ENCODE measurements around the gene LRRC49. TPM values are rescaled to one million over a fixed set of nuclear protein-coding genes. Genes with fewer than 3 reads are reported as not detected.

LRRC49 gene
- total RNA-seq, 2 experiments from 2014 or later = not detected

GRCh38 chr15:71066983-71067382 lies 174.4 kb downstream of the LRRC49 start:
- no peak for DNase-seq
- CTCF ChIA-PET = no interaction called here
- H3K4me3 Mint-ChIP-seq = no peak overlapping the region
- no peaks in the 10 kb centered on the region for H3K36me3 Mint-ChIP-seq (ENCODE audit: low read depth)
- no peaks in the 10 kb centered on the region for H3K9me3 Mint-ChIP-seq
- H3K27ac Mint-ChIP-seq = no peak overlapping the region
- POLR2A ChIA-PET = no interaction called here
- no peaks in the 10 kb centered on the region for H3K27me3 Mint-ChIP-seq
- no peaks in the 10 kb centered on the region for H3K4me1 Mint-ChIP-seq

DNA sequence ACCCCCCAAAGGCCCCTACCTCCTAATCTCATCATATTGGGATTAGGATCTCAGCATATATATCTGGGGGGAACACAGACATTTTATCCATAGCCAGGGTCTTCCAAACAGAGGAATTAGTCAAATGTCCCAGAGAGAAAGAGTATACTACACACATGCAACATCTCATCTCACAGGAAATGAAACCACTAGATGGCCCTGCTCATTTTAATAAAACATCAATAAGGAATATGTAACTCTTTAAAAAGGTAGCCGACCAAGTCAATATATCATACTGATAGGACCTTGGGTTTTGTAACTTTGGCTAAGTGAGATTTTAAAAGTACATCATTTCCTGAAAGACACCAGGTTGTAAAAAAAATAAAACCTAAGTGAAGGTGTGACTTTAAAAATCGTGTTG lies 177.1 kb downstream of the LRRC49 start:
- Mint-ChIP-seq H3K27me3 (no peaks in the 10 kb centered on the region), H3K4me3 (no peak overlapping the region), H3K9me3 (no peaks in the 10 kb centered on the region), H3K27ac (no peak overlapping the region), H3K36me3 (ENCODE audit: low read depth) (no peaks in the 10 kb centered on the region), H3K4me1 (no peaks in the 10 kb centered on the region)
- DNase-seq = no peak
- ChIA-PET CTCF (no interaction called here), POLR2A (no interaction called here)

DNA sequence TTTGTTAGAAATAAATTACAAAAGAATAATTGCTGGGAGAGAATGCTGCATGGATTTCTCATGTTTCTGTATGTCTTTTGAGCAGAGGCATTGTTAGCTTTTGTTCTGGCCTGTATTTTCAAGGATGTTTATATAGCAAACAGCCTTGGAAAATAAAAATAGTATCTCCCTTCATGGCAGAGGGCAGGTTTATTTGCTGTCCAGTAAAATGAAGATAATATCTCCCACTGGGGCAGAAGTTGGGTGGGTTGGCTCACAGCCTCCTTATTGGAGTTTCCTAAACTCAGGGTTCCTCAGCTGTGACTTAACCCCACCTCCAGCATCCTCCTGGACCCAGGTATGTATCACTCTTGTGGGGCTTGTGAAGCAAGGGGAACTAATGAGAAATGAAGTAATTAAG lies 178.9 kb downstream of the LRRC49 start:
- Mint-ChIP-seq H3K4me1 (no peaks in the 10 kb centered on the region), H3K9me3 (no peaks in the 10 kb centered on the region), H3K27me3 (peaks cover 3% of the 10 kb centered on the region), H3K36me3 (ENCODE audit: low read depth) (no peaks in the 10 kb centered on the region), H3K4me3 (no peak overlapping the region), H3K27ac (no peak overlapping the region)
- CTCF ChIA-PET = no interaction called here
- DNase-seq = no peak
- POLR2A ChIA-PET = no interaction called here

GRCh38 chr15:71072423-71072822 lies 179.8 kb downstream of the LRRC49 start:
- CTCF ChIA-PET = interaction anchor here (0.6 kb wide), 1 partner anchor 11 kb away, joined by 7 read pairs; no protein-coding TSS in a partner anchor
- no peak overlapping the region for H3K27ac Mint-ChIP-seq

DNA sequence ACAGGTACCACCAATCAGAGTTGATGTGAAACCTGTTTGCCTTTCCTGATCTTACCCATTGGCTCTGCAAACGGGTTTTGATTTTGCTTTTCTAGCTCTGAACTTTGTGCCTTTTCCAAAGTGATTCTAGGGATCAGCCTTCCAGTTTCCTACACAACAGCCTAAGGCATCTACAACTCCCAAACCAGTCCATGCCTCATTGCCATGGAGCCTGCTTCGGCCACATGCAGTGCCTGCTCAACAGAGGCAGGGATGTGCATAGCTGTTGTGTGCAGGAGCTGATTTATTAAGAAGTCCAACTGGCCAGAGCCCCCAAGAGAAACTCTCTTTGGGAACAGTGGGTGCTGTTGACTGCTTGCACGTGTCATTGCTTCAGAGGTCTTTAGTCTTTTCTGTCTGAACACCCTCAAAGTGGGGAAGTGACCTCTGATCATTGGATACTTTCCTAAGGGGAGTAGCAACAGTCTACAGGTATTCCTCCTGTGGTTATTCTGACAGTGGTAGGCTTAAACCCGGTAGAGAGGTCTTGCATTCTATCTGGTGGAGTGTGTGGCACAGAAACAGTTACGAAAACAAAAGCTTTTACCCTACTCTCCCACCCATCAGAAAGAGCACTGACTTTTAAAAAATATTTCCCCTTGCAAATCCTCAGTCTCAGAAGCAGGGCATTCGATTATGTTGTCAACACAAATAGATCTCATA lies 186.0 kb downstream of the LRRC49 start:
- POLR2A ChIA-PET = no interaction called here
- H3K27ac Mint-ChIP-seq = no peak overlapping the region

More at GRCh38 chr15:71072423-71072822, 179.8 kb downstream of the LRRC49 start:
- Mint-ChIP-seq H3K36me3 (ENCODE audit: low read depth) (no peaks in the 10 kb centered on the region), H3K9me3 (no peaks in the 10 kb centered on the region), H3K4me3 (no peak overlapping the region), H3K4me1 (no peaks in the 10 kb centered on the region), H3K27me3 (peaks cover 3% of the 10 kb centered on the region)
- POLR2A ChIA-PET = no interaction called here
- no peak for DNase-seq

DNA sequence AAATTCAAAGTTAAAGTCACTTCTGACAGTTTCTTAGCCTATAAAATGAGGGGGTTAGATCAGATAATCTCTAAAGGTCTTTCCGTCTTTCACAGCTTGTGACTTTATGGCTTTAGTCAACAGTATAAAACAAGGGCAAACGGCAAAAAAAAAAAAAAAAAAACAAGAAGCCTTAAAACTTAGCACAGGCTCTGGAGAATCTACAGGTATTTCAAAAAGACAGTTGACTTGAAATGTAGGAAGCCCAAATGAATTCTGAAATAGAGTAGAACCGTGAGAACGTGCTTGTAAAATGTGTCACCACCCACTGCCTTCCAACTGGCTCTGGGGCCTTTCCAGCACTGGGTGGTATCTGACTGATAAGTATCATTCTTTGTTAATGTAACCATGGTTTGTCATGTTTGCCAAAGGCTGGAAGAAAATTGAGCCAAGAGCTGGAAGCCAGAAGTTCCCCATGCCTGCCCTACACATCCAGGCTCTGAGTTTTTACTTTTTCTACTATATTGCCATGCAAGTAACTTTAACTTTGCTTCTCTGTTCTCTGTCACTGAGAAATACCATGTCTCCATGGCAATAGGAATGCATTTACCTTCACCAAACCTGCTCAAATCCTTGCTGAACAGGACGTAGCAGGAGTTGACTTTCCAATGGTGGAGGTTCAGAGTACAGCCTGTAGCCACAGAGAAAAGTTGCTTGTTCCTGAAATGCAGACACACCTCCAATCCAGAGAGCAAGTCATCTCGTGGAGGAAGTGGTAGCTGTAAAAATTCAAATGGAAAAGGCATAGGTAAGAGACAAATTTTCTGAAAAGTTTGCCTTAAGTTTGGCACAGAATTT lies 186.8 kb downstream of the LRRC49 start:
- Mint-ChIP-seq H3K4me3 (no peak overlapping the region), H3K36me3 (ENCODE audit: low read depth) (no peaks in the 10 kb centered on the region), H3K4me1 (no peaks in the 10 kb centered on the region), H3K27ac (no peak overlapping the region), H3K27me3 (peaks cover 3% of the 10 kb centered on the region), H3K9me3 (no peaks in the 10 kb centered on the region)
- POLR2A ChIA-PET = no interaction called here
- CTCF ChIA-PET = interaction anchor here (0.6 to 0.9 kb wide), 2 partner anchors 8 to 1726 kb away, joined by 3 to 5 read pairs; no protein-coding TSS in a partner anchor
- DNase-seq = no peak

More for the DNA sequence above, 186.0 kb downstream of the LRRC49 start:
- H3K9me3 Mint-ChIP-seq = no peaks in the 10 kb centered on the region
- CTCF ChIA-PET = no interaction called here
- H3K27me3 Mint-ChIP-seq = peaks cover 3% of the 10 kb centered on the region
- no peak for DNase-seq
- H3K4me1 Mint-ChIP-seq = no peaks in the 10 kb centered on the region
- H3K36me3 Mint-ChIP-seq (ENCODE audit: low read depth) = no peaks in the 10 kb centered on the region
- H3K4me3 Mint-ChIP-seq = no peak overlapping the region

GRCh38 chr15:71080166-71080565 lies 187.5 kb downstream of the LRRC49 start:
- H3K4me3 Mint-ChIP-seq = no peak overlapping the region
- no peaks in the 10 kb centered on the region for H3K4me1 Mint-ChIP-seq
- H3K27me3 Mint-ChIP-seq = peaks cover 4% of the 10 kb centered on the region
- no peaks in the 10 kb centered on the region for H3K36me3 Mint-ChIP-seq (ENCODE audit: low read depth)
- H3K9me3 Mint-ChIP-seq = no peaks in the 10 kb centered on the region
- DNase-seq = no peak
- POLR2A ChIA-PET = no interaction called here
- H3K27ac Mint-ChIP-seq = no peak overlapping the region
- CTCF ChIA-PET = interaction anchor here (0.9 kb wide), 1 partner anchor 8 kb away, joined by 3 read pairs; no protein-coding TSS in a partner anchor

GRCh38 chr15:71080705-71081104 lies 188.1 kb downstream of the LRRC49 start:
- Mint-ChIP-seq H3K27ac (no peak overlapping the region), H3K36me3 (ENCODE audit: low read depth) (no peaks in the 10 kb centered on the region), H3K4me1 (no peaks in the 10 kb centered on the region), H3K9me3 (no peaks in the 10 kb centered on the region), H3K4me3 (no peak overlapping the region), H3K27me3 (peaks cover 2% of the 10 kb centered on the region)
- ChIA-PET POLR2A (no interaction called here), CTCF (no interaction called here)
- no peak for DNase-seq

DNA sequence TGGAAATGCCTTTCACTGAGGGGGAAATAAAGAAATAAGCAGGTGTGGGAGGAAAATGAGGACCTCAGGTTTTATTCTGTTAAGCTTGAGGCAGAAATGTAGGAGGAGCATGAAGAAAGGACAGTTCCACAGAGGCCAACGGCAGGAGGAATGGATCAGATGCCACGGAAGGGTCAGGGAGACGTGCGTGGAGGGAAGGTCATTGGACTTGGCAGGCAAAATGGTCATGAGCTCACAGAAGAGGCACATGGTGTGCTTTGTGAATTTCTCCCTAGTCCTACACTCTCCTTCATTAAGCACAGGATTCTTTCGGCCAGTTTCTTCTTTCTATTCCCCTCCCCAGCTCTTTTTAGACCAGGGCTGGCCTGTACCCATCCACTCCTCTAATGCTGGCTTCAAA lies 190.2 kb downstream of the LRRC49 start:
- Mint-ChIP-seq H3K9me3 (no peaks in the 10 kb centered on the region), H3K36me3 (ENCODE audit: low read depth) (no peaks in the 10 kb centered on the region), H3K4me3 (no peak overlapping the region), H3K27me3 (peaks cover 15% of the 10 kb centered on the region), H3K4me1 (no peaks in the 10 kb centered on the region), H3K27ac (no peak overlapping the region)
- ChIA-PET CTCF (interaction anchor here (1.2 kb wide), 1 partner anchor 10 kb away, joined by 7 read pairs; no protein-coding TSS in a partner anchor), POLR2A (no interaction called here)
- no peak for DNase-seq

DNA sequence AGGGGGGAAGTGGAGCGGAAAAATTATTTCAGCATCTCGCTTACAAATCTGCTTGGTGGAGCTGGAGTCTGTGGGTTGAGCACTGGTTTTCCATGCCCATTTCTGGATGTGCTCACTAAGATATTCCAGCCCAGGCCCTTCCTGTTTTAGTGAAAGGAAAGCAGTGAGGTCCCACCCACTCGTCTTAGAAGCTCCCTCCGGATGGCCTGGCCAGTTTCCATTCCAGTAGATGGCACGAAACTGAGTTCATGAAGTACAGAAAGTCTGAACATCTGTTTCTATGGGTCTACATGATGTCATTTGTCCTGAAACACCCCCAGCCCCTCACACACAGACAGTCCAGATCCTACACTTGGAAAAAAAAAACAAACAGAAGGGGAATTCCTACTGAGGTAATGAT lies 190.7 kb downstream of the LRRC49 start:
- Mint-ChIP-seq H3K9me3 (no peaks in the 10 kb centered on the region), H3K27me3 (peaks cover 19% of the 10 kb centered on the region), H3K27ac (no peak overlapping the region), H3K4me1 (no peaks in the 10 kb centered on the region), H3K4me3 (no peak overlapping the region), H3K36me3 (ENCODE audit: low read depth) (no peaks in the 10 kb centered on the region)
- ChIA-PET CTCF (interaction anchor here (1.2 kb wide), 1 partner anchor 11 kb away, joined by 7 read pairs; no protein-coding TSS in a partner anchor), POLR2A (no interaction called here)
- DNase-seq = no peak

DNA sequence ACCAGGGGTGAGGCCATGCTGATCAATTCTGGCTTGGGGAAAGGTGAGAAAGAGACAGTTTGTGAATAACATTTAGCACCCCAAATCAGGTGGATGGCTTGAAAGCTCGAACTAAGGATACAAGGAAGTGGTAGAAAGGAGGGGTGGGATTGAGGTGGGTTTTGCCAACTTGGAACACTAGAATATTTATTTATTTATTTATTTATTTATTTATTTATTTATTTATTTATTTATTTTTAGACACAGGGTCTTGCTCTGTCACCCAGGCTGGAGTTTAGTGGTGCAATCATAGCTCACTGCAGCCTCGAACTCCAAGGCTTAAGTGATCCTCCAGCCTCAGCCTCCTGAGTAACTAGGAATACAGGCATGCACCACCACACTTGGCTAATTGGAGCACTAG lies 191.6 kb downstream of the LRRC49 start:
- no peak for DNase-seq
- CTCF ChIA-PET = interaction anchor here (1.2 kb wide), 1 partner anchor 11 kb away, joined by 7 read pairs; no protein-coding TSS in a partner anchor
- H3K4me1 Mint-ChIP-seq = no peaks in the 10 kb centered on the region
- H3K36me3 Mint-ChIP-seq (ENCODE audit: low read depth) = no peaks in the 10 kb centered on the region
- H3K9me3 Mint-ChIP-seq = no peaks in the 10 kb centered on the region
- no peak overlapping the region for H3K4me3 Mint-ChIP-seq
- POLR2A ChIA-PET = no interaction called here
- no peak overlapping the region for H3K27ac Mint-ChIP-seq
- peaks cover 25% of the 10 kb centered on the region for H3K27me3 Mint-ChIP-seq

GRCh38 chr15:71085809-71086208 lies 193.2 kb downstream of the LRRC49 start:
- CTCF ChIA-PET = no interaction called here
- no peaks in the 10 kb centered on the region for H3K4me1 Mint-ChIP-seq
- no peak overlapping the region for H3K4me3 Mint-ChIP-seq
- H3K27me3 Mint-ChIP-seq = peaks cover 25% of the 10 kb centered on the region
- H3K27ac Mint-ChIP-seq = no peak overlapping the region
- H3K36me3 Mint-ChIP-seq (ENCODE audit: low read depth) = no peaks in the 10 kb centered on the region
- no peaks in the 10 kb centered on the region for H3K9me3 Mint-ChIP-seq
- POLR2A ChIA-PET = no interaction called here
- no peak for DNase-seq

DNA sequence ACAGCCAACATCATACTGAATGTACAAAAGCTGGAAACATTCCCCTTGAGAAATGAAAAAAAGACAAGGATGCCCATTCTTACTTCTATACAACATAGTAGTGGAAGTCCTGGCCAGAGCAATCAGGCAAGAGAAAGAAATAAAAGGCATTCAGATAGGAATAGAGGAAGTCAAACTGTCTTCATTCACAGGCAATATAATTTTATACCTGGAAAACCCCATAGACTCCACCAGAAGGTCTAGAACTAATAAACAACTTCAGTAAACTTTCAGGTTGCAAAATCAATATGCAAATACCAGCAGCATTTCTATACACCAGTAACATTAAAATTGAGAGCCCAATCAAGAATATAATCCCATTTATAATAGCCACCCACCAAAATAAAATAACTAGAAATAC lies 195.5 kb downstream of the LRRC49 start:
- POLR2A ChIA-PET = no interaction called here
- no peak overlapping the region for H3K4me3 Mint-ChIP-seq

More for the DNA sequence above, 195.5 kb downstream of the LRRC49 start:
- no peaks in the 10 kb centered on the region for H3K36me3 Mint-ChIP-seq (ENCODE audit: low read depth)
- no peak for DNase-seq
- H3K4me1 Mint-ChIP-seq = no peaks in the 10 kb centered on the region
- CTCF ChIA-PET = interaction anchor here (1.1 kb wide), 1 partner anchor 8 kb away, joined by 3 read pairs; no protein-coding TSS in a partner anchor
- peaks cover 25% of the 10 kb centered on the region for H3K27me3 Mint-ChIP-seq
- no peak overlapping the region for H3K27ac Mint-ChIP-seq
- no peaks in the 10 kb centered on the region for H3K9me3 Mint-ChIP-seq

Data from activated CD4-positive, alpha-beta T cell treated with anti-CD3 and anti-CD28 coated beads, Interleukin-2, amount 10 ng/mL, durations not matched to agents 7 days and 5 days (primary cell).